IPS DF 6.9 (cell line): Measurements from ENCODE around the gene NPSR1.
"Not testable (repeated sequence)": the region's sequence is repeated elsewhere in the genome, so short reads cannot be mapped to it uniquely, and the experiment has no call there.

Source experiments
- DNase-seq: peaks from one replicate; pipeline ENCODE4 v3.0.0-alpha.2; 2013; ENCODE audit warnings: low read depth, low spot score
- H3K27ac ChIP-seq: one replicate; pipeline ENCODE4 v1.5.1; 2013; ENCODE audit warnings: low read length, control low read depth
- H3K27me3 ChIP-seq: 2 replicates; pipeline ENCODE4 v1.6.1; 2013; ENCODE audit warnings: mild to moderate bottlenecking, low read length; ENCODE audit not compliant: control insufficient read depth, insufficient read depth
- H3K36me3 ChIP-seq: 2 replicates; pipeline ENCODE4 v1.6.1; 2013; ENCODE audit warnings: low read length; ENCODE audit not compliant: control insufficient read depth, insufficient read depth
- H3K4me1 ChIP-seq: 2 replicates; pipeline ENCODE4 v1.6.1; 2013; ENCODE audit warnings: low read length; ENCODE audit not compliant: control insufficient read depth, insufficient read depth
- H3K4me3 ChIP-seq: 2 replicates; pipeline ENCODE4 v1.5.1; 2013; ENCODE audit warnings: mild to moderate bottlenecking, low read length
- H3K9me3 ChIP-seq: 2 replicates; pipeline ENCODE4 v1.6.1; 2013; ENCODE audit warnings: low read length, inconsistent platforms; ENCODE audit not compliant: control insufficient read depth, insufficient read depth
- WGBS: extraction: QIAGEN DNeasy Blood & Tissue Kit; methylation state at CpG from one replicate; pipeline ENCODE4 v1.1.7; 2013; ENCODE audit warnings: mixed read lengths, missing lambda C conversion rate; ENCODE audit not compliant: insufficient read length, insufficient coverage; 5-methylcytosine and 5-hydroxymethylcytosine counted together

The NPSR1 gene

DNA sequence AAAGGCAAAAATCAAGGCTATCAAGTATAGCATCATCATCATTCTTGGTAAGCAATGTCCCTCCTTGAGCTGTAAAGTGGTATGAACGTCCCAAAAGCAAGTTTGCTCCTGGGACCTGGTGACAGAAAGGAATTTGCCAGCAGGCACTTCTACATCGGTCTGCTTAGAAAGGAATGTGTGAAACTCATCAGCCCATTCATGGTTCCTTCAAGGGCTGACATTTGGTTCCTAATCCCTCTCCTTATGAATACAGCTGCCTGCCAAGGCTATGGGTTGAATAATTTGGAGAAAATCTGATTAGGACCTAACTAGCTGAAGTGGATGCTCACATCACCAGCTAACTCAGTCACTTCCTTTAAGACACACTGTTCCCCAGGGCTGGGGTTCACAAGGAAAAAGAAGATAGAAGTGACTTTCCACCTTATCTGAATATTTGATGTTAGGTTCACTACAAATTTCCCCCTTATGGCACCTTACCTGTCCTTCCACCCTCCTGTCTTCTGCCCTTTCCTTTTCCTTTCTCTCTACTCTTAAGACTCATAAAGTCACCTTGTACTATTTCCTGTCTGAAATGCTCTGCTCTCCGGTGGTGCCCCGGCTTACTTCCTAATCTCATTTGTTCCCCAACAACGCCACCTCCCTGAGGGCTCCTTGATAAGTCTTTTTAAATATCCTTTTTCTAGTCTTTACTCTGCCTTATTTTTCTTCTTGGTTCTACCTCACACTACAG, 187.1 kb downstream of the NPSR1 start:
- no CpG with 5 or more reads among the region's 5 CpGs for WGBS
- H3K36me3 ChIP-seq = no peaks in the 10 kb centered on the region
- DNase-seq = no peak
- no peak overlapping the region for H3K4me3 ChIP-seq
- H3K27me3 ChIP-seq = no peaks in the 10 kb centered on the region
- no peaks in the 10 kb centered on the region for H3K4me1 ChIP-seq
- no peaks in the 10 kb centered on the region for H3K9me3 ChIP-seq
- no peak overlapping the region for H3K27ac ChIP-seq

DNA sequence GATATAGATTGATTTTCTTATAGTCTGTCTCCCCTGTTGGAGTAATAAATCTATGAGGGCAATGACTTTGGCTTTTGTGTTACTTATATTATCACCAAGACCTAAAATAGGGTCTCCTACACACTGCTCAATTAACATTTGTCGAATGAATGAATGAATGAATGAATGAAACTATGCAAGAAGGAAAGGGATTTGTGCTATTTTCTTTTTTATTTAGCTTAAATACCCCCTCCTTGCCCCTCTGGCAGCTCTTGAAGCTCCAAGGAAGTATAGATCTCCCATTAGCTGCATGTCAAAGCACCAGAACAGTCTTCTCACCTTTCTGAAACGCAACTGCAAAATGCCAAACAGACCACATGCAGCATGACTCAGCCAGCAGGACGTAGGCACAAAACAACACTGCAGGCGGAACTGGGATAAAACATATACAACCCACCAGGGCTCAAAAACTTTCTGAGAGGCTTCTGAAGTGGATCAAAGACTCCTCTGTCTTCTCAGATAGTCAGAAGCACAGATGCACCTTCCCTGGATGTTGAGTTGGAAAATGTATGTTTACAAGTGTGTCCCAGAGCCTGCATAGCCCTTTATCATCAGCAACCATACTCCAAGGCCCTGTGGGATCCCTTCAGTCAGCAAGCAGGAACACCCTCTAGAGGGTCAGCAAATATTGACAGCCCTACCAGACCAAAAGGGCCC, 187.8 kb downstream of the NPSR1 start:
- no peak for DNase-seq
- no peaks in the 10 kb centered on the region for H3K4me1 ChIP-seq
- no peaks in the 10 kb centered on the region for H3K36me3 ChIP-seq
- WGBS = no CpG with 5 or more reads among the region's 4 CpGs
- no peak overlapping the region for H3K27ac ChIP-seq
- no peak overlapping the region for H3K4me3 ChIP-seq
- H3K9me3 ChIP-seq = no peaks in the 10 kb centered on the region
- no peaks in the 10 kb centered on the region for H3K27me3 ChIP-seq

DNA sequence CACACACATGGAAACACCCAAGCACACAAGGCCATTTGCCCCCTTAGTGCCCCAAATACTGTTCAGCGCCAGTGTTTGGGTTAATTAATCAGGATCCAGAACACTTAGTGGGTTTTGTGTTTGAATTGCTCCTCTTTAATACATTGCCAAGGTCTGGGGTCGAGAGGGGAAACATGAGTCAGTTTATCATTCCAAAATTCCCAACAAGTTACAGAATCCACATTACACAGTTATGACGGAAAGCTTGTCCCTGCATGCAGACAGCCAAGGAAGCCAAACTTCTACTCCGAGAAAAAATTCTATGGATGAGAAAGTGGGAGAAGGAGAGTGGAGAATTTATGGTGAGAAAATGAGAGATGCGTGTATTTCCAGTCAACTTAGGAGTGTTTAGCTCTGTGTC, 189.0 kb downstream of the NPSR1 start:
- no peaks in the 10 kb centered on the region for H3K4me1 ChIP-seq
- WGBS = 100% methylated on average over 1 of the region's 5 CpGs
- H3K27me3 ChIP-seq = no peaks in the 10 kb centered on the region
- H3K27ac ChIP-seq = no peak overlapping the region
- DNase-seq = no peak
- H3K4me3 ChIP-seq = no peak overlapping the region
- H3K36me3 ChIP-seq = no peaks in the 10 kb centered on the region
- no peaks in the 10 kb centered on the region for H3K9me3 ChIP-seq

DNA sequence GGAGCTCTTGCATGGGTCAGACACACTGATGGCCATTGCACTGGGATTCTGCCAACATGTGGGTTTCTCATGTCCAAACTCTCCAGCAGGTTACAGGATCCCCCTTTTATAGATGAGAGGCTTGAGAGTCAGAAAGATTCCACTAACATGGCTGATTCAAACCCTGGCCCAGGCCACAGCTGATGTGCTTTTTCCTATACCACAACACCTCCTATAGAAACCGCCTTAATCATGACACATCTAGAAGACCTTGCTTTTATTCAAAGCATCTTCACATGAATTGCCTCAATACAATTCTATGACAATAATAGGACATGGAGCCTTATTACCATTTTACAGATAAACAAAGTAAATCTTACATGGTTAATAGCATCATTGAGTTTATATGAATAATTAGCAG, 190.7 kb downstream of the NPSR1 start:
- no peak for DNase-seq
- WGBS = no CpG with 5 or more reads among the region's 1 CpG
- no peaks in the 10 kb centered on the region for H3K4me1 ChIP-seq

DNA sequence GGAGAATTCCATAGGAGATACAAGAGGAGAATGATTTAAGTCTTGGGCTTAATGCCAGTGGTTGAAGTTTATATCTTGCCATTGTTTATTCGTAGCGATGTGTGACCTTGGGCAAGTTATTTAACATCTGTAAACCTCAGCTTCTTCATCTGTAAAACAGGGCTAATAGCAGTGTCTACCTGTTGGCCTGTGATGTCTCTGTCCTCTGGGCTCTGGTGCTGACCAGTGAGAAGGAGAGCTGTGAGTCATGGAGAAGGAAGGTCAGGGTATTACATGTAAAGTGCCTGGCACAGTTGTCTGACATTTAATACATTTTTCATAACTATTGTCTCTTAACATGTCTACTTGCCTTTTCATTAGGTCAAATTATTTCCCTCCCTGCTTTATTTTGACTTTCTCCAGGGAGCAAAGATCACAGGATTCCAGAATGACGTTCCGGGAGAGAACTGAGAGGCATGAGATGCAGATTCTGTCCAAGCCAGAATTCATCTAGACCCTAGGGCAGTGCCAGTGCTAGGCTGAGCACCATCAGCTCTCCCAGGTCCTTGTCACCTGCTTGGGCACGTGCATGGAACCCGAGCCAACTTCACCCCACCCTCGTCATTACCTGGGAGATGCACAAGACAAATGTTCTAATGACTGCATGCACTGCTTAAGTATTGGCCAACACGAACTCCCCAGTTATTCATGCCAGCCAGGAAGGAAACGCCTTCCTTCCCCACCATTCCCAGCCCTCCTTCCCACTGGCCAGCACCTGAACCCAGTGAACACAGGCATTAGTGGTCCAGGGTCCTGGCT, 191.3 kb downstream of the NPSR1 start:
- no peak for DNase-seq
- no peaks in the 10 kb centered on the region for H3K27me3 ChIP-seq
- no peaks in the 10 kb centered on the region for H3K9me3 ChIP-seq
- H3K4me3 ChIP-seq = no peak overlapping the region
- no CpG with 5 or more reads among the region's 9 CpGs for WGBS
- H3K4me1 ChIP-seq = no peaks in the 10 kb centered on the region
- H3K27ac ChIP-seq = no peak overlapping the region
- H3K36me3 ChIP-seq = no peaks in the 10 kb centered on the region

More for the DNA sequence above, 190.7 kb downstream of the NPSR1 start:
- H3K36me3 ChIP-seq = no peaks in the 10 kb centered on the region
- no peak overlapping the region for H3K4me3 ChIP-seq
- H3K27me3 ChIP-seq = no peaks in the 10 kb centered on the region
- H3K27ac ChIP-seq = no peak overlapping the region
- H3K9me3 ChIP-seq = no peaks in the 10 kb centered on the region

DNA sequence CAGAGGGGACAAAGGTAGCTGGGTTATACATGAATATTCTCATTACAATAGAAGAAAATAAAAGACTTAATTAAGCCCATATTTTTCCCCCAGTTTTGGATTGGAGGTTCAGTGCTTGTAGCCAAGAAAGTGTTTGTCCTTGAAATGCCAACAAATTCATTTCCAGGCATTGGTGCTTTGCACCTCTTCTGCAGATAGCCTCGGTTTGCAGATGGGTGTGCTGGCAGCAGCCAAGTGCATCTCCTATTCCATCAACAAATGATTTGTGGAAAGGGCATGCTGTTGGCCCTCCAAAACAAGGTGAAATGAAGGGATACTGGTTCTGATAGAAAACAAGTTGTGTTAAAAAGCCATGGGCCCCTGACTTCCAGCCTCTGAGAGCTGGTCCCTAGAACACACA, 192.0 kb downstream of the NPSR1 start:
- no CpG with 5 or more reads among the region's 1 CpG for WGBS
- H3K27ac ChIP-seq = no peak overlapping the region

DNA sequence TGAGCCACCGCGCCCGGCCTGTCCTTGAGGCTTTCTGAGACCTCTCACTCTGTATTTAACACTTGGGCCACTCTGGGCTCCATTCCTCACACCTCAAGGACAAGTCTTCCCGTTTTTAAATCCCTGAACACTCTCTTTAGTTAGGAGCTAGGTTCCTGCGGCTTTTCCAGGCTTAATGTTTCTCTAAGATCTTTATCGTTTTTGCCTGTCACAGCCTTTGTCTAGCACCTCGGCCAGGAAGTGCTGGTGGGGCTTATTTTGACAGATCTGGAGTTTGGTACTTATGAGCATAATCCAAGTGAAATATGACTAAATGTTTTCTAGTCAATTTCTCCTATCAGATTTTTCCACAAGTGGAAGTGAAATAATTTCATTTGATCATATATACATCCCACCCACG, 192.7 kb downstream of the NPSR1 start:
- H3K4me1 ChIP-seq = no peaks in the 10 kb centered on the region
- no peak overlapping the region for H3K27ac ChIP-seq
- no CpG with 5 or more reads among the region's 8 CpGs for WGBS
- H3K4me3 ChIP-seq = no peak overlapping the region
- DNase-seq = no peak
- no peaks in the 10 kb centered on the region for H3K27me3 ChIP-seq
- H3K9me3 ChIP-seq = no peaks in the 10 kb centered on the region
- H3K36me3 ChIP-seq = no peaks in the 10 kb centered on the region

More for the DNA sequence above, 192.0 kb downstream of the NPSR1 start:
- H3K4me1 ChIP-seq = no peaks in the 10 kb centered on the region
- no peaks in the 10 kb centered on the region for H3K9me3 ChIP-seq
- no peak overlapping the region for H3K4me3 ChIP-seq
- H3K36me3 ChIP-seq = no peaks in the 10 kb centered on the region
- no peaks in the 10 kb centered on the region for H3K27me3 ChIP-seq
- no peak for DNase-seq

DNA sequence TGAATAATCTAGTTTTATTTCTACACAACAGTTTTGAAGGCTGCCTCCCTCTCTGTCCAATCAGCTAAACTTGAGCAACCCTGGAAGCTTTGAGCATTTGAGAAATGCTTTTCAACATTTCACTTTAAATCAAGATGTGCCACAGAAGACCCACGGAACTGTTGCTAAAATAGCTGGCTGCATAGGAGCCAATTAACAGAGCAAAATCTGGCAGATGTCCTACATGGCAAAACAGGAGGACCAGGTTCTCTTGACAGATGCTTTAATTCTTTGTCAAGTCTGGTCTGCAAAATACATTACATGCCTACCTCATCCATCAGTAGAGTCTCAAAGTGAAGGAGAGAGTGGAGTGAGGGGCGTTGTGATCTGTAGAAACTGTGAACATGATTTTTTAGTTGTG, 193.4 kb downstream of the NPSR1 start:
- H3K36me3 ChIP-seq = no peaks in the 10 kb centered on the region
- no peaks in the 10 kb centered on the region for H3K27me3 ChIP-seq
- no peaks in the 10 kb centered on the region for H3K9me3 ChIP-seq
- H3K27ac ChIP-seq = no peak overlapping the region
- no peaks in the 10 kb centered on the region for H3K4me1 ChIP-seq
- DNase-seq = no peak
- no peak overlapping the region for H3K4me3 ChIP-seq
- no CpG with 5 or more reads among the region's 2 CpGs for WGBS

DNA sequence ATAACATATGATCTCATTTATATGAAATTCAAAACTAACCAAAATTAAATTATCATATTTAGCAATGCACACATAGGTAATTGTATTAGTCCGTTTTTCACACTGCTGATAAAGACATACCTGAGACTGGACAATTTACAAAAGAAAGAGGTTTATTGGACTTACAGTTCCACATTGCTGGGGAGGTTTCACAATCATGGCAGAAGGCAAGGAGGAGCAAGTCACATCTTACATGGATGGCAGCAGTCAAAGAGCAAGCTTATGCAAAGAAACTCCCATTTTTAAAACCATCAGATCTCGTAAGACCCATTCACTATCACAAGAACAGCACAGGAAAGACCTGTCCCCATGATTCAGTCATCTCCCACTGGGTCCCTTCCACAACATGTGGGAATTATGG, 200.4 kb downstream of the NPSR1 start:
- not testable (repeated sequence) for H3K4me3 ChIP-seq, H3K36me3 ChIP-seq, DNase-seq, H3K27me3 ChIP-seq, H3K27ac ChIP-seq, H3K9me3 ChIP-seq, H3K4me1 ChIP-seq
- whole genome bisulfite sequencing = no CpG with 5 or more reads among the region's 2 CpGs

DNA sequence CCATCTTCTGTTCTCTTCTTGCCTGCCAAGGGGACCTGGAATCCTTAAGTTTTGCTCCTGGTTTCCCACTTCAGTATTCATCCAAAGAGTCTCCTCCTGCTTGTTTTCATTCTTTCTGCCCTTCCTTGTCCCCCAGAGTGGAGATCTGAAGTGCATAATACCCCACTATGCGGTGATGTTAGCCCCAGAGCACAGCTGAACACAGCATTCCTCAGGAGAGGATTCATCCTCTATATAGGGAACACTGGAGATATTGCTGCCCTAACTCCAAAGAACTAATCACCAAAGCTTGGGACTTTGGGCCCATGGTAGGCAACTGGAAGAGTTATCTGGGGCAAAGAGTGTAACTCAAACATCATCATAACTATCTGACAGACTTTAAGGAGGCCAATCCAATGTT, 201.3 kb downstream of the NPSR1 start:
- H3K4me3 ChIP-seq, H3K27ac ChIP-seq, DNase-seq, H3K27me3 ChIP-seq, H3K9me3 ChIP-seq, H3K4me1 ChIP-seq, H3K36me3 ChIP-seq: not testable (repeated sequence)
- no CpG with 5 or more reads among the region's 1 CpG for WGBS
